Suppressor macrophage treated with lipopolysaccharide for 1 hour (primary cell): ENCODE measurements around the gene ABCA9.
A peak's percentile ranks its signal among the peaks of the same experiment; 100 is the strongest.
"Not testable (repeated sequence)": the region's sequence is repeated elsewhere in the genome, so short reads cannot be mapped to it uniquely, and the experiment has no call there.

Experiments used
- DNase-seq, 3 donors: peaks; one replicate each; pipeline ENCODE4 v3.0.0-alpha.2; 2020 to 2022

ABCA9 gene

DNA sequence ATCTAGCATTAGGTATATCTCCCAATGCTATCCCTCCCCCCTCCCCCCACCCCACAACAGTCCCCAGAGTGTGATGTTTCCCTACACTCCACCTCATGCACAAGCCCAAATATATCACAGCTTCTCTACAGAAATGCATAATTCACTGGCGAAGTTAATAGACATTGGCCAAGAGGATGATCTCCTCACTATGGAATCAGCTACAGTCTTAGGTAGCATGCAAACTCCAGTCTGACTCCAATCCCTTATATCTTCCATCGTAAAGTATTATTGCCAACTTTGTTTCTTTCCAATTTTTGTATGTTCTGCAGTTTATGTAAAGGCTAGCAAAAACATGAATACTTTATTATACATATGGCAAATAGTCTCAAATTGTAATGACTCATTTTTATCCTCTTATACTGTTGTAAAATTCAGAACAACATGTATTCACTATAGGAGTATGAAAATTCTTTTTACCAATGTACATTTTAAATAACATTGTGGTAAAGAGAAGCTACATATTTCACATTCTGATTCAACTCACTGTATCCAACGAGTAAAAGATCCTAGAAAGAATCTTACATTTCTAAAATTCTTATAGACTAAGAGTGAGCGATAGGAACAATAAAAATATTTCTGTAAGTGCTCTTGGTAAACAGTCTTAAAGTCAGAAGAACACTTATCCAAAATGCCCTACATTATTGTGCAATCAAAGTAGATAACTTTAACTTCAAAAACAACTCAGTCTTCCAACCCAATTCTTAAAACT, 106.4 kb downstream of the ABCA9 start:
- DNase-seq, result no peak

DNA sequence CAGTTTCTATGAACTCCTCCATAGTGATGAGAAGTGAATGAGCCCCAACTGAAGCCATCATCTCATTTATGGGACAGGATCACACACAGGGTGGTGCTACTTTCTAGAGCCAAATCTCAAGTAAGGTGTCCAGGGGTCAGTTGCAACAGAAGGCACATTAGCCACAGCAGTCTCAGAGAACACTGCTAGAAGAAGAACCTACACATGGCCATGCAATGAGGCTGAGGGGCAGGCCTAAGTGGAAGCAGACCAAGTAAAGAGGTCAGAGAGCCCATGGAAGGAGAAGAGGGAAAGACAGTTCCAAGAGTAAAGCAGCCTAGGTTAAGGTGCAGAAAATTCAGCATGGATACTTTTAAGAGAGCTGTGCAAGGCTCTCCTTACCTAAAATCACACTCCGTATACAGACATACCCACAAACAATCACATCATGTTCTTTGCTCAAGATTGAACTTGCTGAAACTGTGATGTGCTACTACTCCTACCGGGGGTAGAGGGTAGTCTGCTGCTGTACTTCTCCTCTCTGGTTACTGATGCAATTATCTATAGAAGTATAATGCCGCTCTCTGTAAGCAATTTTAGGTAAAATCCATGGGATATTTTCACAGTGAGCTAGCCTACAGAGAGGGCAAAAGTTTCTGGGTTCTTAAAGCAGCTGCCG, 107.3 kb downstream of the ABCA9 start:
- no peak for DNase-seq

DNA sequence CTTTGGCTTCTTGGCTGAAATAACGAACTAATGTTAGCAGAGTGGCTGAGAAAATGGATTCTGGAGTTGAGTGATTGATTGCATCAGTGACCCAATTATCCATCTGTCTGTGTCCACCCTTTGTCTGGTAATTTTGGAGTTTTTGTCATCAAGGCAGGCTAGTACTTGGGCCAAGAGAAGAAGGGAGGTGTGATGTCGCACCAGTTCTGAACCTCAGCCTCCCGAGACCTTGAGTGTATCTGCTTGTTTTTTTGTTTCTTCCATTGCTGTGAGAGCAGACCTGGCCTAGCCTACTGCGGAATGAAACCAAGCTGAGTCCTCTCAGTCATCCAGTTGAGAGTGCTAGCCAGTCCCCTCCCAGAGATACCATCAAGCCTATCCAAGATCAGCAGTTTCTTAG, 110.0 kb downstream of the ABCA9 start:
- no peak for DNase-seq

DNA sequence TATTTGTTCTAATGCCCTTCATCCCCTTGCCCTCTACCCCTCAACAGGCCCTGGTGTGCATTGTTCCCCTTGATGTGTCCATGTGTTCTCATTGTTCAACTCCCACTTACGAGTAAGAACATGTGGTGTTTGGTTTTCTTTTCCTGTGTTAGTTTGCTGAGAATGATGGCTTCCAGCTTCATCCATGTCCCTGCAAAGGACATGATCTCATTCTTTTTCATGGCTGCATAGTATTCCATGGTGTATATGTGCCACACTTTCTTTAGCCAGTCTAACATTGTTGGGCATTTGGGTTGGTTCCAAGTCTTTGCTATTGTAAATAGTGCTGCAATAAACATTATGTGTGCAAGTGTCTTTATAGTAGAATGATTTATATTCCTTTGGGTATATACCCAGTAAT, 112.9 kb downstream of the ABCA9 start:
- not testable (repeated sequence) for DNase-seq

DNA sequence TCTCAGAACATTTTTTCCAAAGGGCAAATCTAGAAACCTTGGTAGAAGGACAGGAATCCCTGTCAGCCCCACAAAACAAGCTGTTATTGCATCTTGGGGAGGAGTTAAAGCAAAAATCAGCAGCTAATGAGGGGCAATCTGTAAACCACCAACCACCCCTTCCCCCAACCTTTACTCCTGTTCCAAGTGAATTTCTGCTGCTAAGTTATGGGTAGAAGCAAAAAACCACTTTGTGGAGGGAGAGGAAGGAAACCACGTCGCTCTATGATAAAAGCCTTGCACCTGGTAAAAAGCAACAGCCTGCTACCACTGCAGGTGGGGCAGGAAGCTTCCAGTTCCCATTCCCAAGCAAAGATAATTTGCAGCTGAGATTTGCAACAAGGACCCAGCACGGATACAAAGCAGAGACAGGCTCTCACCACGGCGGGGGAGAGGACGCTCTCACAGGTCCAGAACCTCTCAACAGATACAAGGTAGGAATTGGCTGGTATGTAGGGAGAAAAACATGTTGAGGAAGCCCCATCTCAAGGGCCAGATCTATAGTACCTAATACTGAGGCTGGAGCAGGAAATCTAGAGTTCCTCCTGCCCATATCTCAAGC, 116.2 kb downstream of the ABCA9 start:
- no peak for DNase-seq

DNA sequence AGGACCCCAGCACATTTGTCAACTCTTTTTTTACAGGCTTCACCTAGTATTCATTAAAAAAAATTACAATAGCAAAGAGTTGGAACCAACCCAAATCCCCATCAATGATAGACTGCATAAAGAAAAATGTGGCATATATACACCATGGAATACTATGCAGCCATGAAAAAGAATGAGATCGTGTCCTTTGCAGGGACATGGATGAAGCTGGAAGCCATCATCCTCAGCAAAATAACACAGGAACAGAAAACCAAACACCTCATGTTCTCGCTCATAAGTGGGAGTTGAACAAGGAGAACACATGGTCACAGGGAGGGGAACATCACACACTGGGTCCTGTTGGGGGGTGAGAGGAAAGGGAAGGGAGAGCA, 116.9 kb downstream of the ABCA9 start:
- DNase-seq, result not testable (repeated sequence)

DNA sequence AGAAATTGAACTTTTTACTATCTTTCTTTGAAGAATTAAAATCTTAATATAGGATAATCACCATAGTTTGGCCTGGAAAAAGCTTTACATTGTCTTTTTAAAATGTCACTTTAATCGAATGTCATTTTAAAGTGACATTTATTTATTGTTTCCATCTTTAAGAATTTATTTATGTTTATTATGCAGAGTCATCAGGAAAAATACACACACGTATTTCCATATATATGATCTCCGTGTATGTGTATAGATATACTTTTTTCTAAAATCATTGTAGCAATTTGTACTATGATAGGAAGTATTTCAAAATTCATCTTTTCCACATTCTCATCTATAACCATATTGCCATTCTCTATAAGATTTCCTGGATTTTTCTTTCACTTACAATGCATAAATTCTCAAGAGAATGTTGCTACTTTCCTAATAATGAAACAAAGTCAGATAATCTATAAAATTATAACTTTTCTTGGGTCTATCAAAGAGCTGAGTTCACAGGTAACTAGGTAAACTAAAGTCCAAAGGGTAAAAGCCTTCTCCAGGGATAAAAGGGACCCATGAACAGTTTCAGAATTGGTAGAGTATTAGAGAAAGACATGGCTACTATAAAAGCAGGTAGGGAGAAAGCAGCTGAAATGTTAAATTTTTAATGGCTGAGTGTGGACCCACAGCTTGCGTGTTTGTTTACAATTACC, 117.5 kb downstream of the ABCA9 start:
- no peak for DNase-seq

DNA sequence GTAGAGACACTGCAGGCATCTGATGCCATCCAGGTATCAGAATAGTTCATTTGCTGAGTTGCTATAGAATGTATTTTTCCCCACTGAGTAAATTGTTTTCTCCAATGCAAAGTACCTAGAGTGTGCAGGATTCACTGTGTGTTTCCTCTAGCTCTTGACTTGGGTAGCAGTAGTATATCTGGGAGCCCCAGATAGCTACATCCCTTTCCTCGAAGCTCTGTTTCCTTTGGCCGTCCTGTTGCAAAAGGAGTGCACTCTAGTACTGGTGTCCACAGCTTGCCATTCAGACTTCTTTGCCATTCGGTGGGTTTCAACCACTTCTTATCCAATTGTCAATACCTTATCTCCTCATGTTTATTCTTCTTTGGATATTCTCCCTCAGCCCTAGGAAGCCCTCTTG, 118.3 kb downstream of the ABCA9 start:
- DNase-seq, result no peak

DNA sequence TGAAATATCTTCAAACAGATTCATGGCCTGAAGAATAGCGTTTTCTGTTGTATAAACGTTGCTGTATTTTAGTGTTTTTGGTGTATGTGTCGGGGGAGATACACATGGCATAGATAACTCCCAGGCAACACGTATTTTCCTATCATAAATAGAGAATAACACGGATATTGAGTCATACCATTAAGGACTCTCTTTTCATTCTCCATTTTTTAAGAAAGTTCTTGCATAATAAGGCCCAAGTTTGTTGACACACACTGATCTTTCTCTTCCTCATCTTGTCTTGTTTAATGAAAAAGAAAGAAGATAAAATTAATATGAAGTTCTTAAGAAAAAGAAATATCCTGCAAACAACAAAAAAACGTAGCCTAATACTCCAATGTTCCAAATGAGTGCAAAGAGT, 119.0 kb downstream of the ABCA9 start:
- DNase-seq, result peak in 1 of 3 donors; percentile 30

DNA sequence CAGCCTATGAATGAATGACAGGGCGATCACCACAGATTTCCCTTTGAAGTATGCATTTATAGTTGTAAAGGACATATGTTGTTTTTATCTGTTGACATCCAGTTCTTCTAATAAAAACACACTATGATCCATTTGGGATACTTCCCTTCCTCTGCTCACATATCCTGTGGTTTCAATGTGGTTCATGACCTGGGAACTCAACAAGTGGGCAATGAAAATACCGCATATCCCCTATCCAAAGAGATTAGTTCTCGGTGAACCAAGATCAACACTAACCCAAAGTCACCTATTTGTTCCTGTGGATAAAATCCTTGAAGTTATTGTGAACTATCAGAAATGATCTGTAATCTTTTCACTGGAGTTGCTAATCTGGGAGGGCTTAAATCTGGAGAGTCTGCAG, 121.5 kb downstream of the ABCA9 start:
- no peak for DNase-seq

DNA sequence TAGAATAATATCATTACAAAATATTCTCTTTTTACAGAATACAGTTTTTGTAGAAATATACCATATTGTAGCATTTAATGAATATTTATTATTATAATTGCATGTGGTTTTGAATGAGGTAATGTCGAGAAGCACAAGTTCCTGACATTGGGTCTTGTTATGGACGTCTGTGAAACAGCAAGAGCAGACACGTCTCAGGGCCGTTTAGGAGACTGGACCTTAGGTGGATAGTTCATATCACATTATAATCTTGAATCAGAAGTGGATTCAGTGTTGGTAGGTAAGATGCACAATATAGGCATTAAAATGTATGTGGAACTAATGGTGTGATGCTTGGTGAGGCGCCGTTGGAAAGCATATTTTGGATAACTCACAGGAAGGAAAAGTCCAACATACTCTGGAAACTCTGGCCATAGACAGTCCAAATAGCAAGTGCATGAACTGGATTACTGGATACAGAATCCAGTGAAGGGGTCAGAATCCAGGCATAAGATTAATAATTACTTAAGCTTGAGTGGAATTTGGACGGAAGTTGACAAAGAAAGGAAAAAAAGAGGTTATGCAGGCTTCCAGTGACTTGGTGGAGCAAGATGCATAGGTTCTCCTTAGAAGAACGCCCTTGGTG, 122.7 kb downstream of the ABCA9 start:
- no peak for DNase-seq

DNA sequence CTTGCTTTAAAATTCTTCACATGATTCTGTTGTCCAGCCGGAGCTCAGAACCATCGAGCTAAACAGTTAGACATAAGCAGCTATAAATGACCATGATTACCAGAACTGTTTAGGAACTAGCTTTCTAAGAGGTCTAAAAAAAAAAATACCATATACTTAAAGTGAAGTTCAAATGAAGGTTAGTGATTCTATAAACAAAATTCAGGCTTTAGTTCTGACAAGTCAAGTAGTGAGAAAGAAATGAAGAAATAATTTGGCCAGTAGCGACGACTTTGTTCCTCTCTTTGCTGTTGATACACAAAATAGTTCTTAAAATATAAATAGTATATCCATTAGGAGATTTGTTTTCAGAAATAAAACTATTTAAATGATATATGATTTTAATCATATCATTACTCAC, 133.2 kb downstream of the ABCA9 start:
- no peak for DNase-seq

DNA sequence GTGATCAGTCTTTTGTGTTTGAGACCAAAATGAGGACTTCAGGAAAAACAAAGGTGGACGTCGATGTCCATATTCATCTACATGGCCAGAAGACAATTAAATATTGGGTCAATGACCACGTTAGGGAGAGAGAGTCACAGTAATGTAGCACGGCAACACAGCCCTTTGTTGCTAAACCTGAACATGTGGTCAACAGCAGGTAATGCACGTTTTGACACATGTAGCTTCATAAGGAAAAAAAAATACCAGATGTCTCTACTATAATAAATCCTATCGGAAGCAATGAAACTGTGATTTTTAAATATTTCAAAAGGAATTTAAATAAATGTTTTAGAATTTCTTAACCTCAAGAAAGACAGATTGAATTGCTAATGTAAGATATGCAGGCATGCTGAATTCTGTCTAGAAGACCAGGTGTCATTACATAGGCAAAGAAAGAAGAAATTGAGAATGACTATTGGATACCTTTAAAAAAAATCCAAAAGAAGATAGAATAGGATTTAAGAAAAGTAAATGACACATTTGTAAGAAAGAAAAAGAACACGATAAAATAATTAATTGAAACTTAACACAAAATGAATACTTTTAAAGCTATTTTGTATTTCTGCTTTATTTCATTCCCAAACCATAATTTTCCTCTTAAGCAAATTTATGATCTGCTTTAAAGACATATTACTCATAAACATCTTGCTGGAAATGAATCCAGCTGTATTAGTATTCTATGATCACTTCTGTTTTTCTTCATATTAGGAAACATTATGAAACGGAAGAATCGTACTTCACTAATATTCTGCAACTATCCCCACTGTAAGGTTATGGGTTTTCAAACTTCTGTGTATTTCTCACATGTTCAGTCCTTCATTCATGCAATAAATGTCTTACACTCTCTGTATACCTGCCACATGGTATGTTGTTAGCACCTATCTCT, 135.7 kb downstream of the ABCA9 start:
- peak in 2 of 3 donors; percentile 65 to 66 for DNase-seq
